Stimulated activated CD4-positive, alpha-beta T cell treated with anti-CD3 and anti-CD28 coated beads, Interleukin-1b, Interleukin-23, amount 100 ng/mL, for 24 hours (primary cell): ENCODE results near the gene CRADD.

Experiments used
- DNase-seq, 4 experiments: peaks; one replicate each; pipeline ENCODE4 v3.0.0-alpha.2; 2020; ENCODE audit warnings: low read depth in 4 of 4, low spot score in 1 of 4

CRADD gene

GRCh38 chr12:93836620-93837260 is 159.6 kb downstream of the CRADD start:
- DNase-seq = no peak

GRCh38 chr12:93838193-93838592 is 161.0 kb downstream of the CRADD start:
- no peak for DNase-seq

GRCh38 chr12:93839064-93839463 is 161.9 kb downstream of the CRADD start:
- DNase-seq = no peak

- no peak for DNase-seq
Observed at GRCh38 chr12:93841671-93842070, 164.5 kb downstream of the CRADD start.

- no peak for DNase-seq
Observed at GRCh38 chr12:93844164-93844784, 167.1 kb downstream of the CRADD start.

GRCh38 chr12:93846936-93847516 is 169.9 kb downstream of the CRADD start:
- DNase-seq = no peak

- DNase-seq = no peak
Observed at GRCh38 chr12:93847517-93848474, 170.6 kb downstream of the CRADD start.

GRCh38 chr12:93848523-93849101 is 171.4 kb downstream of the CRADD start:
- DNase-seq = no peak

- no peak for DNase-seq
Observed at GRCh38 chr12:93849946-93850345, 172.8 kb downstream of the CRADD start.

- DNase-seq = no peak
Observed at GRCh38 chr12:93850481-93851256, 173.5 kb downstream of the CRADD start.

- no peak for DNase-seq
Observed at GRCh38 chr12:93851257-93851671, 174.1 kb downstream of the CRADD start.

GRCh38 chr12:93852173-93852591 is 175.0 kb downstream of the CRADD start:
- DNase-seq = no peak

GRCh38 chr12:93853698-93854478 is 176.7 kb downstream of the CRADD start:
- no peak for DNase-seq

- no peak for DNase-seq
Observed at GRCh38 chr12:93855261-93855660, 178.1 kb downstream of the CRADD start.

GRCh38 chr12:93856611-93857010 is 179.4 kb downstream of the CRADD start:
- DNase-seq = no peak

- no peak for DNase-seq
Observed at GRCh38 chr12:93857279-93857938, 180.2 kb downstream of the CRADD start.

- no peak for DNase-seq
Observed at GRCh38 chr12:93857991-93858447, 180.8 kb downstream of the CRADD start.

- no peak for DNase-seq
Observed at GRCh38 chr12:93860668-93861373, 183.6 kb downstream of the CRADD start.
